GM20431 (cell line): ENCODE results near the gene RNF151.
"Not testable (repeated sequence)": the region's sequence is repeated elsewhere in the genome, so short reads cannot be mapped to it uniquely, and the experiment has no call there.

Experiments
- in situ Hi-C: fragments of 300-500 bp; cut with MseI, MboI; formaldehyde crosslinking; loops from one replicate; pipeline ENCODE4 v1.15.0; 2020; ENCODE audit warnings: low sequenced_read_pairs; ENCODE audit not compliant: unreplicated experiment

RNF151 gene

DNA sequence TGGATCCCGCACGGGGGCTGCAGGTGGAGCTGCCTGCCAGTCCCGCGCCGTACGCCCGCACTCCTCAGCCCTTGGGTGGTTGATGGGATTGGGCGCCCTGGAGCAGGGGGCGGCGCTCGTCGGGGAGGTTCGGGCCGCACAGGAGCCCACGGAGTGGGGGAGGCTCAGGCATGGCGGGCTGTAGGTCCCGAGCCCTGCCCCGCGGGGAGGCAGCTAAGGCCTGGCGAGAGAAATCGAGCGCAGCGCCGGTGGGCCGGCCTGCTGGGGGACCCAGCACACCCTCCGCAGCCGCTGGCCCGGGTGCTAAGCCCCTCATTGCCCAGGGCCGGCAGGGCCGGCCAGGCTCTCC, 8.5 kb upstream of the RNF151 start:
- in situ Hi-C loops = not testable (repeated sequence)

DNA sequence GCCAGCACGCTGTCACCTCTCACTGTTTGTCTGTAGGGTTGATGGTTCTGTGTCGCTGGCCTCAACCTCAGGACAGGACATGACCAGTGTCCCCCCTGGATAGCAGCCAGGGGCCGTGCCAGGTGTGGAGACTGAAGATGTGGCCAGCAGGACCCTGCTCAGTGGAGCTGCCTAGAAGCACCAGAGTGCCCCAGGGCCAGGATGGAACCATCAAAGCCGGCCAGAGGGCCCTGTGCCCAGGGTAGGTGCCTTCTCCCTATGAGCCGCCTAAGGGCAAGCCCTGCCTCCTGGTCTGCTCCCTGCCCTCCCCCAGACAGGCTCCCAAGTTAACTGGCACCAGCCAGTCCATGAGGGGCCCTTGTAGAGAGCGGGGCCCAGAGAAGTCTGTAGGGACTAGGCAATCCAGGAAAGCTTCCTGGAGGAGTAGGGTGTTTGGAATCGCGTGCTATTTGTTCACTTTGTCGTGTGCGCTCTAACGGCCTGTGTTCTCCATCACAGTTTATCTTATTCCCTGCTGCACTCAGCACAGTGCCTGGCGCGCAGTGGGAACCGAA, 7.9 kb upstream of the RNF151 start:
- in situ Hi-C loops = no loop called here

GRCh38 chr16:1959269-1960039, 7.2 kb upstream of the RNF151 start, which contains the start of gene NDUFB10:
Gene NDUFB10, plus strand, starts transcription at chr16:1959538. Its CDS starts 87 bp downstream, at chr16:1959625.
- in situ Hi-C loops = no loop called here

GRCh38 chr16:1960665-1961630, 5.7 kb upstream of the RNF151 start:
- in situ Hi-C loops = no loop called here

DNA sequence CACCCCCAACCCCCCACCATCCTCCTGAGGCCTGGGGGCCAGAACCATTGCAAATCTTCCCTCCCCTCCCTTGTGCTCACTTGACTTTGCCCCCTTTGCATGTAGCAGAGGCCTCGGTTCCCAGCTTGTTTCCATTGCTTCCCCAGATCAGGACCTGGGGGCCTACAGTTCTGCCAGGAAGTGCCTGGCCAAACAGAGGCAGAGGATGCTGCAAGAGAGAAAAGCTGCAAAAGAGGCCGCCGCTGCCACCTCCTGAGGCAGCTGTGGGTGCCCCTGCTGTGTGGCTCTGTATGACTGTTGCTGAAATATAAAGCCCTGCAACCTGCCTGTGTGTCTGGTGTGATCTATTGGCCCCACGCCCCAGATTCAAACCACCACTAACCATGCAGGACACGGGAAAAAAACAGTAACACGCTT, 5.0 kb upstream of the RNF151 start:
- in situ Hi-C loops = no loop called here

DNA sequence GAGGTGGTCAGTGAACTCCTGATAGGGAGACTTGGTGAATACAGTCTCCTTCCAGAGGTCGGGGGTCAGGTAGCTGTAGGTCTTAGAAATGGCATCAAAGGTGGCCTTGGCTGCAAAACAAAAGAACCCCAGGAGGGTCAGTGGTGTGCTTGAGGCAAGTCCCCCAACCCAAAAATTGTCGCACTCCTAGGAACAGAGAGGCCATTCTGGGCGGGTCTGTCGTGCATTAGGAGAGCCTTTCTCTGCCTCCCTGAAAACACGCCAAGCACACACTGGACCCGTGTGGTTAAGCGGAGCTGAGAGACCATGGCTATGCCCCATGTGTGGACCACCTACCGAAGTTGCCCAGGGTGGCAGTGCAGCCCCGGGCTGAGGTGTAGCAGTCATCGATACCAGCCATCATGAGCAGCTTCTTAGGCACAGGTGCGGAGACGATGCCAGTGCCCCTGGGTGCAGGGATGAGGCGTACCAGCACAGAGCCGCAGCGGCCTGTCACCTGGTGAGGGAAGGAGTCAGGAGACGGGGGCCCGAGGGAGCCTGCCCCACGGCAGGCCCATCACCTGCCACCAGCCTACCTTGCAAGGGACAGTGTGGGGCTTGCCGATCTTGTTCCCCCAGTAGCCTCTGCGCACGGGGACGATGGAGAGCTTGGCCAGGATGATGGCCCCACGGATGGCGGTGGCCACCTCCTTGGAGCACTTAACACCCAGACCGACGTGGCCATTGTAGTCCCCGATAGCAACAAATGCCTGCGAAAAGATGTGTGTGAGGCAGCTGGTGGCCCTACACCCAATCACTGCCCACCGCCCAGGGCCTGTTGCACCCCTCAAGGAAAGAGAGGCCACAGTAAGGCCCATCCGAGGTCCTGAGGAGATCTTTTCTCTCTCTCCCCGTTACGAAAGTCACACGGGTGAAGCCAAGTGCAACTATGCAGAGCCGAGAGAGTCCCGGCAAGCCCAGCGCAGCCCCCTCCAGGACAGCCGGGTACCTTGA, 4.2 kb upstream of the RNF151 start:
- in situ Hi-C loops = not testable (repeated sequence)

DNA sequence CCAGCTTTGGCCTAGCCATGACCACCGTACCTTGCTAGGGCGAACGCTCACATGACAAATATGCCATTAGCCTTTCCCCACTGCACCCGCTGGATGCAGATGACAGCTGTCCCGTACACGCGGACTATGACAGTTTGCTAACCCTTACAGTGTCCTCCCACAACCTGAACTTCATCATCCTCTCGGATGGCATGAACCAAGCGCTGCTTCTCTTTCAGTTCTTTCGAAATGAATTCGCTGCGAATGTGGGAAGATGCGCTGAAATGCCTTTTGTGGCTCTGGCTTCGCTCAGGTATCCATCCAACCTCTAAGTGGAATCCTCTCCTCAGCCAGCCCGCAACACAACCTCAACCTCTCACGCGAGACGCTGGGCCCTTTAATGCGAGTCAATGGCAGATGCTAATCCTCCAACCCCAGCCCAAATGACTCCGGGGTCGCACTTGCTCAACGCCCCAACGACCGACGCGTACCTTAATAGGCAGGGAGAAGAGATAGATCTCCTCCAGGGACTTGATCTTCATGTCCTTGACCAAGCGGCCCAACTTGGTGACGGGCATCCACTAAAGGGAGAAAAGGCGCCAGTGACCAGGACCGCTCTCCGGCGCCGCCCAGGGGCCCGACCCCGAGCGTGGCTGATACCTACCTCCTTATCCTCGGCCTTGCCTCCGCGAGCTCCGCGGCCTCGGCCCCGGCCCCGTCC, 2.7 kb upstream of the RNF151 start:
- in situ Hi-C loops = no loop called here

- in situ Hi-C loops = no loop called here
Measured at GRCh38 chr16:1964506-1965395, 1.9 kb upstream of the RNF151 start, which contains the start of gene RPS2. Gene RPS2, minus strand, starts transcription at chr16:1964826. Its CDS starts 201 bp downstream, at chr16:1964625.

DNA sequence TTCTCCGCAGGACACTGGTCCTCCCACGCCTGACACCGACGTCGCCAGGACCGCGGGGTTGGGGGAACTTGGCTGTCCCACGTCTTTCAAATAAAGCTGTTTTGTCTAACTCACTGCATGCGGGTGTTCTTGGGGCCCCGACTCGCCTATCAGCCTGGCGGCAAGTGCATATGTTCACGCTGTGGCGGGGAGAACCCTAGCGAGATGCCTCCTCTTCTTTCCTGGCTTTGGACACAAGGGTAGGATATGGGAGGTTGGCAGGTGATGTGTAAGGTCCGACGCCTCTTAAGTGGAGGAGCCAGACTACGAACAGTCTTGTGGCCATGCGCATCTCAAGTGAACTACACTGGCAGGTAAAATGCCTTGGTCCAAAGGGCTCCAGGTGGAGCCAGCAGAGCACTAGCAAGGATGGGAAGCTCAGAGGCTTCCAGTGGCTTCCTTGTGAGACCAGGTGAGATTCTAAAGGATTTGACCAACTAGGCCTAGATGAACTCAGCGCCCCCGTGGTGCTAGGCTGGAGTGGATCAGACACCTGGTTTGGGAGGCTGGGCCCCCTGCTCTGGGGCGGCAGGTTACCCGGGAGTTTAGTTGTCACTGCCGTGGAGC, 1.2 kb upstream of the RNF151 start:
- in situ Hi-C loops = no loop called here

- in situ Hi-C loops = no loop called here
Measured at GRCh38 chr16:1968146-1968953, 1.7 kb downstream of the RNF151 start.

- in situ Hi-C loops = no loop called here
Measured at GRCh38 chr16:1971796-1972489, 5.3 kb downstream of the RNF151 start, which contains the start of gene TBL3. Gene TBL3, plus strand, starts transcription at chr16:1972053. Its CDS starts 112 bp downstream, at chr16:1972165.

DNA sequence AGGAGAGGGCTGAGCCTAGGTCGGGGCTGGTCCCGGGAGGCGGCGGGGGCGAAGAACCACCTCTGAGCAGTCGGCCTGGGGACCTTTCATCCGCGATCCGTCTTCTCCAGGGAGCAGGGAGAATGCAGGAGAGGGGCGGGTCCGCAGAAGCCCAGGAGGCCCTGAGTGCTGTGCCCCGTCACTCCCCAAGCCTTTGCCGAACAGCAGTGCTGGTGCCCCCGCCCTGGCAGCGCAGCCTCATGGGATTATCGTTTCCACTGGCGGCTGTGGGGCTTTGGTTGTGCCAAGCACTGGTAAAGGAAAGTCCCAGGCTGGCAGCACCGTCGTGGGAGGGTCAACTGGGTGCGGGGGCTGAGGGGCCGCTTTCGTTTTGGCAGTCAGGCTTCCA, 5.8 kb downstream of the RNF151 start:
- in situ Hi-C loops = no loop called here

GRCh38 chr16:1973461-1974156, 7.0 kb downstream of the RNF151 start:
- in situ Hi-C loops = no loop called here

DNA sequence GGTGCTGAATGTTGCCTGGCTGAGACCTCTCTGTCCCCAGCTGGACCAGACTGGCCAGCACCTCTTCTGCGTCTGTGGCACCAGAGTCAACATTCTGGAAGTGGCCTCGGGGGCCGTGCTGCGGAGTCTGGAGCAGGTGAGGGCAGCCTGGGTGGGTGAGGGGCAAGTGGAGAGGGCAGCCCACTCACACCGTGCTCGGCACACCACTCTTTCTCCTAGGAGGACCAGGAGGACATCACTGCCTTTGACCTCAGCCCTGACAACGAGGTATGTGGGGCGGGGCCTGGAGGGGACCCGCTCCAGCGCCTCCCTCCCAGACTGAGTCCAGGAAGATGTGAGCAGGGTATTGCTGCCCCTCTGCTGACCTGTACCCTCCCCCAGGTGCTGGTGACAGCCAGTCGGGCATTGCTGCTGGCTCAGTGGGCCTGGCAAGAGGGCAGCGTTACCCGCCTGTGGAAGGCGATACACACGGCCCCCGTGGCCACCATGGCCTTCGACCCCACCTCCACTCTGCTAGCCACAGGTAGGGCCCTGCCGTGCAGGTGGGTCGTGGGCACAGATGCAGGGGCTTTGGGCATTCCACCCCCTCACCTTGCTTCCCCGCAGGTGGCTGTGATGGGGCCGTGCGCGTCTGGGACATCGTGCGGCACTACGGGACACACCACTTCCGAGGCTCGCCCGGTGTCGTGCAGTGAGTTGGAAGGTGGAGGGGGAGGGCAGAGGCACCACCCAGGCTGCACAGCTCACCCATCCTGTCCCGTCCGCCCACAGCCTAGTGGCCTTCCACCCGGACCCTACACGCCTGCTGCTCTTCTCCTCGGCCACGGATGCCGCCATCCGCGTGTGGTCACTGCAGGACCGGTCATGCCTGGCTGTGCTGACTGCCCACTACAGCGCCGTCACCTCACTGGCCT, 7.8 kb downstream of the RNF151 start:
- in situ Hi-C loops = no loop called here
